Measurements from ENCODE around the gene PPP1R13B. TPM values are rescaled to one million over a fixed set of nuclear protein-coding genes. Genes with fewer than 3 reads are reported as not detected.
A peak's percentile ranks its signal among the peaks of the same experiment; 100 is the strongest.

Gene PPP1R13B
- total and polyA plus RNA-seq, 2 experiments from 2014 or later: 9.4 to 20.2 TPM

DNA sequence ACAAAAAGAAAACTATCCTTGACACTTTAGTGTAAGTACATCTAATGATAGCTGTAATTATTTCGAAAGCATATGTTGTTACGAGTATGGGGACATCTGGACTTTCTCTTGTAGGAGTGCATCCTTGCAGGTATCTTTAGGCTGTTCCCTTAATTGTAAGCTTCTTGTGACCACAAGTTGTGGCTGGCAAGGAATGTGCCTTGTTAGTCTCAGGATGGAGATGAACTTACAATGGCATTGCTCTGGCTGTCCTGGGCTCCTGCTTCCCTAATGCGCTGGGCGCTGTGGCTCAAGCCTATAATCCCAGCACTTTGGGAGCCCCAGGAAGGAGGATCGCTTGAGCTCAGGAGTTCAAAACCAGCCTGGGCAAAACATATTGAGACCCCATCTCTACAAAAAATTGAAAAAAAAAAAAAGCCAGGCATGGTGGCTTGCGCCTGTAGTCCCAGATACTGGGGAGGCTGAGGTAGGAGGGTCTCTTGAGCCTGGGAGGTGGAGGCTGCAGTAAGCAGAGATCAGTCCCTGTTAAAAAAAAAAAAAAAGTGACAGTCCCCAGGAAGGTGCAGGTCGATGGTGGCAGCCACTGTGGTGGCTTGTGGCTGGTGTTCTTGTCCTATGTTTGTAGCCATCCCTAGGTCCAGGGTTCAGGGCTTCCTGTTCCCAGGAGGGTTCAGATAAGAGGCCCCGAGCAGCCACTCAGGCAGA, 23.7 kb upstream of the PPP1R13B start:
- no peaks in the 10 kb centered on the region for H3K4me1 ChIP-seq (ENCODE audit: insufficient read depth)
- H3K36me3 ChIP-seq (replicated peaks; ENCODE audit: insufficient read depth, low read depth): no peaks in the 10 kb centered on the region
- no peak overlapping the region for H2AFZ ChIP-seq
- no peak for DNase-seq (ENCODE audit: low spot score)
- WGBS (ENCODE audit: low lambda C conversion rate, missing lambda C conversion rate): 90% methylated on average over 8 of the region's 8 CpGs
- no peak overlapping the region for H3K27ac ChIP-seq
- TF ChIP-seq CTCF (IDR thresholded peaks at IDR 0.05; ENCODE audit: poor library complexity): no peak
- no peak for TF ChIP-seq EZH2 (IDR thresholded peaks at IDR 0.05; ENCODE audit: borderline replicate concordance)
- no peak for TF ChIP-seq EZH2phosphoT487 (IDR thresholded peaks at IDR 0.05; ENCODE audit: low read depth, severe bottlenecking, unreplicated experiment)
- H3K9me2 ChIP-seq (replicated peaks; ENCODE audit: insufficient read depth): no peaks in the 10 kb centered on the region
- no peaks in the 10 kb centered on the region for H3K79me2 ChIP-seq
- no peak overlapping the region for H3K4me3 ChIP-seq
- H3K27me3 ChIP-seq: no peaks in the 10 kb centered on the region
- H3K9me3 ChIP-seq (ENCODE audit: low read depth): no peaks in the 10 kb centered on the region
- H3K4me2 ChIP-seq: peak overlapping the region; percentile 73
- no peaks in the 10 kb centered on the region for H4K20me1 ChIP-seq (ENCODE audit: insufficient read depth, poor library complexity, severe bottlenecking)

GRCh38 chr14:103870144-103870876, 22.9 kb upstream of the PPP1R13B start:
- H3K27ac ChIP-seq: no peak overlapping the region
- H3K9me3 ChIP-seq (ENCODE audit: low read depth): no peaks in the 10 kb centered on the region
- no peak for DNase-seq (ENCODE audit: low spot score)
- no peaks in the 10 kb centered on the region for H3K27me3 ChIP-seq
- TF ChIP-seq EZH2 (IDR thresholded peaks at IDR 0.05; ENCODE audit: borderline replicate concordance) (no peak), CTCF (IDR thresholded peaks at IDR 0.05; ENCODE audit: poor library complexity) (no peak), EZH2phosphoT487 (IDR thresholded peaks at IDR 0.05; ENCODE audit: low read depth, severe bottlenecking, unreplicated experiment) (no peak)
- no peaks in the 10 kb centered on the region for H3K79me2 ChIP-seq
- H3K4me1 ChIP-seq (ENCODE audit: insufficient read depth): no peaks in the 10 kb centered on the region
- H3K36me3 ChIP-seq (replicated peaks; ENCODE audit: insufficient read depth, low read depth): no peaks in the 10 kb centered on the region
- WGBS (ENCODE audit: low lambda C conversion rate, missing lambda C conversion rate): 94% methylated on average over 9 of the region's 9 CpGs
- H4K20me1 ChIP-seq (ENCODE audit: insufficient read depth, poor library complexity, severe bottlenecking): no peaks in the 10 kb centered on the region
- H3K4me3 ChIP-seq: no peak overlapping the region
- no peak overlapping the region for H2AFZ ChIP-seq
- no peaks in the 10 kb centered on the region for H3K9me2 ChIP-seq (replicated peaks; ENCODE audit: insufficient read depth)
- no peak overlapping the region for H3K4me2 ChIP-seq

DNA sequence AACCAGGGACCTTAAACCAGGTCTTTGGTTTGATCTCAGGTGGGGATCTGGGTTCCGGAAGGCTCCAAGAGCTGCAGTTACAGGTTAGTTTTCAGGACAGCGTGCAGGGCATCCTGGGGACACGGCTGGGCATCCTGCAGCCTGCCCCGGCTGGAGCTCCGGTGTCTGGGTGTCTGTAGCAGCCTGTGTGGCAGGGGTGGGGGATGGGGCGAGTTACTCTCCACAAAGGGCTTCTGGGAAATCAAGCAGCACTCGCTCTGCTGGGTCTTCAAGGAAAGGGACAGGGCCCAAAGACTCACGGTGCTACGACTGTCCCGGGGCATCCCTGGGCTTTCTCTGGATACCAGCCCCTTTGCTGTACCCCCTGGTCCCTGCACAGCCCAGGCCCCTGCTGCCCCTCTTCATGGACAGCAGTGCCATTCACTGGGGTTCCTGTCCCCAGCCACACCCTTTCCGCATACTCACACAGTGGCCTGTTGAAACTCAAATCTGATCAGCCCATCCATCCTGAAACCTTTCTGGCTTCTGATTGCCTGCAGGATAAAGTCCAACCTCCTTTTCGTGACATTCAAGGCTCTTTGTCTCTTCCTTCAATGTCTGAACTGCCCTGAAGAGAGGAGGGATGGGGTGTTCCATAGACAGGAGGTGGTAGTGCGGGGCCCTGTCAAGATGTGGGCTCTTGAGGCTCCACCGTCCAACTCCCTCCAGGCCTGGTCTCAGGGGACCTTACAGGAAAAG, 22.2 kb upstream of the PPP1R13B start:
- H4K20me1 ChIP-seq (ENCODE audit: insufficient read depth, poor library complexity, severe bottlenecking): no peaks in the 10 kb centered on the region
- no peaks in the 10 kb centered on the region for H3K9me2 ChIP-seq (replicated peaks; ENCODE audit: insufficient read depth)
- no peak for TF ChIP-seq EZH2 (IDR thresholded peaks at IDR 0.05; ENCODE audit: borderline replicate concordance)
- TF ChIP-seq CTCF (IDR thresholded peaks at IDR 0.05; ENCODE audit: poor library complexity): no peak
- H3K27ac ChIP-seq: no peak overlapping the region
- no peaks in the 10 kb centered on the region for H3K27me3 ChIP-seq
- no peak for DNase-seq (ENCODE audit: low spot score)
- H3K36me3 ChIP-seq (replicated peaks; ENCODE audit: insufficient read depth, low read depth): no peaks in the 10 kb centered on the region
- 86% methylated on average over 14 of the region's 14 CpGs for WGBS (ENCODE audit: low lambda C conversion rate, missing lambda C conversion rate)
- no peaks in the 10 kb centered on the region for H3K4me1 ChIP-seq (ENCODE audit: insufficient read depth)
- no peak overlapping the region for H2AFZ ChIP-seq
- no peaks in the 10 kb centered on the region for H3K79me2 ChIP-seq
- no peak overlapping the region for H3K4me2 ChIP-seq
- no peak overlapping the region for H3K4me3 ChIP-seq
- no peaks in the 10 kb centered on the region for H3K9me3 ChIP-seq (ENCODE audit: low read depth)
